ENCODE measurements around the gene CASR.

DNA sequence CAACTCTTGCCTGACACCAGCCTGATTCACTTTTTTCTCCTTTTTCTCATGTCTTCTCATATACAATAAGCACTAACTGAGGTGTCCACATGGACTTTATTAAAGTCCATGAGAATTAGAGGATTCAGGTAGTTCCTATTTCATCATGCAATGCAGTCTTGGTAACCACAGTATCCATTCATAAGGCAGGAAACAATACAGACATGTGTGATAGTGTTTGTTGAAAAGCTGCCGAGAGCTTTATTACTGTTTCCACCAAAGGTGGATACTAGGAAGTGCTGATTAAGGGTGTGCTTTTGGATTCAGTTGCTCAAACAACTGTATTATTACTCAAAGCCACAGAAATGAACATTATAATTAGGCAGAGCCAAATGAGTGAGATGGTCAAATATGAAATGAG lies 5.3 kb downstream of the CASR start:
- TF ChIP-seq POLR2A (IDR thresholded peaks at IDR 0.05; ENCODE audit: extremely low read depth, insufficient read length) = no peak
- TF ChIP-seq, protein P1, sequence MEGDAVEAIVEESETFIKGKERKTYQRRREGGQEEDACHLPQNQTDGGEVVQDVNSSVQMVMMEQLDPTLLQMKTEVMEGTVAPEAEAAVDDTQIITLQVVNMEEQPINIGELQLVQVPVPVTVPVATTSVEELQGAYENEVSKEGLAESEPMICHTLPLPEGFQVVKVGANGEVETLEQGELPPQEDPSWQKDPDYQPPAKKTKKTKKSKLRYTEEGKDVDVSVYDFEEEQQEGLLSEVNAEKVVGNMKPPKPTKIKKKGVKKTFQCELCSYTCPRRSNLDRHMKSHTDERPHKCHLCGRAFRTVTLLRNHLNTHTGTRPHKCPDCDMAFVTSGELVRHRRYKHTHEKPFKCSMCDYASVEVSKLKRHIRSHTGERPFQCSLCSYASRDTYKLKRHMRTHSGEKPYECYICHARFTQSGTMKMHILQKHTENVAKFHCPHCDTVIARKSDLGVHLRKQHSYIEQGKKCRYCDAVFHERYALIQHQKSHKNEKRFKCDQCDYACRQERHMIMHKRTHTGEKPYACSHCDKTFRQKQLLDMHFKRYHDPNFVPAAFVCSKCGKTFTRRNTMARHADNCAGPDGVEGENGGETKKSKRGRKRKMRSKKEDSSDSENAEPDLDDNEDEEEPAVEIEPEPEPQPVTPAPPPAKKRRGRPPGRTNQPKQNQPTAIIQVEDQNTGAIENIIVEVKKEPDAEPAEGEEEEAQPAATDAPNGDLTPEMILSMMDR (IDR thresholded peaks at IDR 0.05; ENCODE audit: low read depth, low read length) = no peak
- TF ChIP-seq, protein P2, sequence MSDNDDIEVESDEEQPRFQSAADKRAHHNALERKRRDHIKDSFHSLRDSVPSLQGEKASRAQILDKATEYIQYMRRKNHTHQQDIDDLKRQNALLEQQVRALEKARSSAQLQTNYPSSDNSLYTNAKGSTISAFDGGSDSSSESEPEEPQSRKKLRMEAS (IDR thresholded peaks at IDR 0.05; ENCODE audit: low read depth, low read length) = no peak
